ENCODE data around the gene NEDD4L. TPM values are rescaled to one million over a fixed set of nuclear protein-coding genes. Genes with fewer than 3 reads are reported as not detected.
A peak's percentile ranks its signal among the peaks of the same experiment; 100 is the strongest.

Gene NEDD4L
- total RNA-seq, 1 donor from 2014 or later: 135 TPM

- Mint-ChIP-seq H3K4me3 (no peak overlapping the region), H3K27ac (no peak overlapping the region), H3K9me3 (no peaks in the 10 kb centered on the region), H3K36me3 (peaks cover 9% of the 10 kb centered on the region), H3K27me3 (ENCODE audit: low read depth) (no peaks in the 10 kb centered on the region), H3K4me1 (peaks cover 59% of the 10 kb centered on the region)
- no peak for DNase-seq (ENCODE audit: low spot score in 2 of 2, unreplicated experiment in 2 of 2)
- TF ChIP-seq, protein P1, sequence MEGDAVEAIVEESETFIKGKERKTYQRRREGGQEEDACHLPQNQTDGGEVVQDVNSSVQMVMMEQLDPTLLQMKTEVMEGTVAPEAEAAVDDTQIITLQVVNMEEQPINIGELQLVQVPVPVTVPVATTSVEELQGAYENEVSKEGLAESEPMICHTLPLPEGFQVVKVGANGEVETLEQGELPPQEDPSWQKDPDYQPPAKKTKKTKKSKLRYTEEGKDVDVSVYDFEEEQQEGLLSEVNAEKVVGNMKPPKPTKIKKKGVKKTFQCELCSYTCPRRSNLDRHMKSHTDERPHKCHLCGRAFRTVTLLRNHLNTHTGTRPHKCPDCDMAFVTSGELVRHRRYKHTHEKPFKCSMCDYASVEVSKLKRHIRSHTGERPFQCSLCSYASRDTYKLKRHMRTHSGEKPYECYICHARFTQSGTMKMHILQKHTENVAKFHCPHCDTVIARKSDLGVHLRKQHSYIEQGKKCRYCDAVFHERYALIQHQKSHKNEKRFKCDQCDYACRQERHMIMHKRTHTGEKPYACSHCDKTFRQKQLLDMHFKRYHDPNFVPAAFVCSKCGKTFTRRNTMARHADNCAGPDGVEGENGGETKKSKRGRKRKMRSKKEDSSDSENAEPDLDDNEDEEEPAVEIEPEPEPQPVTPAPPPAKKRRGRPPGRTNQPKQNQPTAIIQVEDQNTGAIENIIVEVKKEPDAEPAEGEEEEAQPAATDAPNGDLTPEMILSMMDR (IDR thresholded peaks at IDR 0.05; ENCODE audit: unreplicated experiment): no peak
These were observed 183.4 kb downstream of the NEDD4L start for GRCh38 chr18:58227361-58227930.

DNA sequence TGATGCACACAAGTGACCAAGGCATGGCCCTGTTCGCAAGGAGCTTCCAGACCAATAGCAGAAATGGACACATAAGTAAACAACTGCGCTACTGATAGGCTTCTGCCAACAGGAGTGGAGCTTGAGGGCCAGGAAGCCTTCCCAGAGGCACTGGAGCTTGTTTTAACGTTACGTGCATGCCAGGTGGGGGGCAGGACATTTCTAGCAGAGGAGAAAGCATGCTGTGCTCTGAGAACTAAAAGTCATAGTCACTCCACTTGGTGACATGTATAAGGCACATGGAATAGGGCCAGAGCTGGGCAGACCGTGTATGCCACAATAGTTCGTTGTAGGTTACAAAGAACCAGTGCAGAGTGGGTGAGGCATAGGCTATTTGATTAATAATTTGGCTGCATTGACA is 184.2 kb downstream of the NEDD4L start:
- Mint-ChIP-seq H3K27me3 (ENCODE audit: low read depth) (no peaks in the 10 kb centered on the region), H3K27ac (no peak overlapping the region), H3K4me1 (peaks cover 52% of the 10 kb centered on the region), H3K4me3 (no peak overlapping the region), H3K9me3 (peaks cover 5% of the 10 kb centered on the region), H3K36me3 (peaks cover 14% of the 10 kb centered on the region)
- no peak for DNase-seq (ENCODE audit: low spot score in 2 of 2, unreplicated experiment in 2 of 2)
- TF ChIP-seq, protein P1 (IDR thresholded peaks at IDR 0.05; ENCODE audit: unreplicated experiment): no peak

- peaks cover 9% of the 10 kb centered on the region for H3K9me3 Mint-ChIP-seq
- no peak overlapping the region for H3K4me3 Mint-ChIP-seq
- no peaks in the 10 kb centered on the region for H3K27me3 Mint-ChIP-seq (ENCODE audit: low read depth)
- DNase-seq (ENCODE audit: low spot score in 2 of 2, unreplicated experiment in 2 of 2): no peak
- peaks cover 46% of the 10 kb centered on the region for H3K4me1 Mint-ChIP-seq
- no peak overlapping the region for H3K27ac Mint-ChIP-seq
- TF ChIP-seq, protein P1 (IDR thresholded peaks at IDR 0.05; ENCODE audit: unreplicated experiment): no peak
- H3K36me3 Mint-ChIP-seq: peaks cover 17% of the 10 kb centered on the region
These were observed 184.7 kb downstream of the NEDD4L start for GRCh38 chr18:58228762-58229161.

GRCh38 chr18:58229162-58229561 is 185.1 kb downstream of the NEDD4L start:
- H3K27ac Mint-ChIP-seq: no peak overlapping the region

GRCh38 chr18:58230438-58231179 is 186.6 kb downstream of the NEDD4L start:
- H3K4me1 Mint-ChIP-seq: peaks cover 31% of the 10 kb centered on the region
- peaks cover 17% of the 10 kb centered on the region for H3K36me3 Mint-ChIP-seq
- DNase-seq (ENCODE audit: low spot score in 2 of 2, unreplicated experiment in 2 of 2): no peak
- TF ChIP-seq, protein P1 (IDR thresholded peaks at IDR 0.05; ENCODE audit: unreplicated experiment): no peak
- H3K4me3 Mint-ChIP-seq: no peak overlapping the region
- peak overlapping the region; percentile 73 for H3K27ac Mint-ChIP-seq
- H3K27me3 Mint-ChIP-seq (ENCODE audit: low read depth): no peaks in the 10 kb centered on the region
- peaks cover 11% of the 10 kb centered on the region for H3K9me3 Mint-ChIP-seq

More at GRCh38 chr18:58229162-58229561, 185.1 kb downstream of the NEDD4L start:
- Mint-ChIP-seq H3K9me3 (peaks cover 11% of the 10 kb centered on the region), H3K4me1 (peaks cover 42% of the 10 kb centered on the region), H3K36me3 (peaks cover 17% of the 10 kb centered on the region), H3K27me3 (ENCODE audit: low read depth) (no peaks in the 10 kb centered on the region), H3K4me3 (no peak overlapping the region)
- no peak for DNase-seq (ENCODE audit: low spot score in 2 of 2, unreplicated experiment in 2 of 2)
- TF ChIP-seq, protein P1 (IDR thresholded peaks at IDR 0.05; ENCODE audit: unreplicated experiment): no peak
